Measurements from ENCODE around the gene PMVK.
"Not testable (repeated sequence)": the region's sequence is repeated elsewhere in the genome, so short reads cannot be mapped to it uniquely, and the experiment has no call there.

PMVK gene

GRCh38 chr1:154936555-154937084 lies at the start of gene PMVK:
Gene PMVK (minus strand): TSS chr1:154936719. CDS start chr1:154936685, 34 bp downstream.
- DNase-seq (ENCODE audit: low spot score): peak; percentile 98

GRCh38 chr1:154983776-154984466 lies 47.4 kb upstream of the PMVK start:
- DNase-seq (ENCODE audit: low spot score): no peak

GRCh38 chr1:154982897-154983648 lies 46.6 kb upstream of the PMVK start, which contains the start of gene FLAD1:
Gene FLAD1 (plus strand): TSS chr1:154983344. CDS start chr1:154983695, 351 bp downstream.
- DNase-seq (ENCODE audit: low spot score): peak; percentile 100

- no peak for DNase-seq (ENCODE audit: low spot score)
Measured at GRCh38 chr1:154982341-154982740, 45.8 kb upstream of the PMVK start.

GRCh38 chr1:154978360-154978759 lies 41.8 kb upstream of the PMVK start:
- no peak for DNase-seq (ENCODE audit: low spot score)

GRCh38 chr1:154977762-154978161 lies 41.2 kb upstream of the PMVK start:
- not testable (repeated sequence) for DNase-seq (ENCODE audit: low spot score)

GRCh38 chr1:154975409-154976059 lies 39.0 kb upstream of the PMVK start:
- DNase-seq (ENCODE audit: low spot score): peak; percentile 48

GRCh38 chr1:154974808-154975408 lies 38.4 kb upstream of the PMVK start:
- peak; percentile 86 for DNase-seq (ENCODE audit: low spot score)

GRCh38 chr1:154974102-154974807 lies 37.7 kb upstream of the PMVK start, which contains the start of gene CKS1B:
Gene CKS1B (plus strand): TSS chr1:154974681. CDS start chr1:154974746, 65 bp downstream.
- DNase-seq (ENCODE audit: low spot score): peak; percentile 98

GRCh38 chr1:154973344-154974101 lies 37.0 kb upstream of the PMVK start:
- peak; percentile 78 for DNase-seq (ENCODE audit: low spot score)

- peak; percentile 91 for DNase-seq (ENCODE audit: low spot score)
Measured at GRCh38 chr1:154972517-154973343, 36.2 kb upstream of the PMVK start.

GRCh38 chr1:154972213-154972516 lies 35.6 kb upstream of the PMVK start:
- no peak for DNase-seq (ENCODE audit: low spot score)

- no peak for DNase-seq (ENCODE audit: low spot score)
Measured at GRCh38 chr1:154971341-154971998, 35.0 kb upstream of the PMVK start.

GRCh38 chr1:154970631-154971340 lies 34.3 kb upstream of the PMVK start, which contains the start of gene SHC1:
Gene SHC1 (minus strand): TSS chr1:154970747. CDS start chr1:154970526, 221 bp downstream.
- DNase-seq (ENCODE audit: low spot score): peak; percentile 95

- no peak for DNase-seq (ENCODE audit: low spot score)
Measured at GRCh38 chr1:154969860-154970452, 33.4 kb upstream of the PMVK start.

GRCh38 chr1:154969246-154969645 lies 32.7 kb upstream of the PMVK start:
- no peak for DNase-seq (ENCODE audit: low spot score)

GRCh38 chr1:154968731-154969130 lies 32.2 kb upstream of the PMVK start:
- DNase-seq (ENCODE audit: low spot score): no peak

- DNase-seq (ENCODE audit: low spot score): no peak
Measured at GRCh38 chr1:154967331-154967950, 30.9 kb upstream of the PMVK start.
